Suprapubic skin (tissue), 4 donors: ENCODE data around the gene SHANK3. TPM values are rescaled to one million over a fixed set of nuclear protein-coding genes. Genes with fewer than 3 reads are reported as not detected.
A peak's percentile ranks its signal among the peaks of the same experiment; 100 is the strongest.

ENCODE experiments used
- DNase-seq, 2 donors: peaks; one replicate each; pipeline ENCODE4 v3.0.0-alpha.2; 2019; ENCODE audit warnings: low spot score in 2 of 2
- H3K27ac ChIP-seq: fragments of 200-600 bp; sonication (generic); one replicate; pipeline ENCODE4 v1.5.1; 2019
- H3K27me3 ChIP-seq: fragments of 200-600 bp; sonication (generic); one replicate; pipeline ENCODE4 v1.5.1; 2019
- H3K36me3 ChIP-seq: fragments of 200-600 bp; sonication (generic); one replicate; pipeline ENCODE4 v1.5.1; 2019
- H3K4me1 ChIP-seq: fragments of 200-600 bp; sonication (generic); one replicate; pipeline ENCODE4 v1.5.1; 2019
- H3K4me3 ChIP-seq: fragments of 200-600 bp; sonication (generic); one replicate; pipeline ENCODE4 v1.5.1; 2019; ENCODE audit warnings: mild to moderate bottlenecking
- H3K9me3 ChIP-seq: fragments of 200-600 bp; sonication (generic); one replicate; pipeline ENCODE4 v1.5.1; 2019
- EP300 ChIP-seq: sonication (generic); formaldehyde crosslinking; IDR thresholded peaks from one replicate; pipeline ENCODE4 v1.6.1; 2017; ENCODE audit warnings: antibody characterized with exemption
- POLR2A ChIP-seq, 2 donors: fragments of 450-650 bp; IDR thresholded peaks; one replicate each; pipeline ENCODE4 v1.6.1; 2017; ENCODE audit warnings: antibody characterized with exemption in 2 of 2, mild to moderate bottlenecking in 2 of 2, moderate library complexity in 2 of 2
- POLR2AphosphoS5 ChIP-seq, 3 donors: sonication (generic); formaldehyde crosslinking; IDR thresholded peaks; one replicate each; pipeline ENCODE4 v1.6.1; 2017; ENCODE audit warnings: antibody characterized with exemption in 3 of 3
- WGBS: methylation state at CpG from one replicate; pipeline ENCODE4 v1.1.5; 2018; 5-methylcytosine and 5-hydroxymethylcytosine counted together
- total RNA-seq, 4 donors: library from RNA; depleted of rRNA; stranded (reverse); fragments of >200 nt; gene quantifications; one replicate each; pipeline ENCODE4 v1.1.0, GENCODE V29; 2016
- TF ChIP-seq, protein P1 (sequence below), 2 donors: fragments of 200-600 bp in 1 of 2; fragments of 450-650 bp in 1 of 2; sonication (generic) in 1 of 2; IDR thresholded peaks; one replicate each; pipeline ENCODE4 v1.5.1; 2016 to 2019; ENCODE audit warnings: antibody characterized with exemption in 2 of 2, mild to moderate bottlenecking in 1 of 2, moderate library complexity in 1 of 2

Gene SHANK3
- total RNA-seq, 4 donors from 2014 or later, result 2.9 to 15.9 (median 9.5) TPM

- H3K4me1 ChIP-seq, result peaks cover 14% of the 10 kb centered on the region
- TF ChIP-seq, protein P1, sequence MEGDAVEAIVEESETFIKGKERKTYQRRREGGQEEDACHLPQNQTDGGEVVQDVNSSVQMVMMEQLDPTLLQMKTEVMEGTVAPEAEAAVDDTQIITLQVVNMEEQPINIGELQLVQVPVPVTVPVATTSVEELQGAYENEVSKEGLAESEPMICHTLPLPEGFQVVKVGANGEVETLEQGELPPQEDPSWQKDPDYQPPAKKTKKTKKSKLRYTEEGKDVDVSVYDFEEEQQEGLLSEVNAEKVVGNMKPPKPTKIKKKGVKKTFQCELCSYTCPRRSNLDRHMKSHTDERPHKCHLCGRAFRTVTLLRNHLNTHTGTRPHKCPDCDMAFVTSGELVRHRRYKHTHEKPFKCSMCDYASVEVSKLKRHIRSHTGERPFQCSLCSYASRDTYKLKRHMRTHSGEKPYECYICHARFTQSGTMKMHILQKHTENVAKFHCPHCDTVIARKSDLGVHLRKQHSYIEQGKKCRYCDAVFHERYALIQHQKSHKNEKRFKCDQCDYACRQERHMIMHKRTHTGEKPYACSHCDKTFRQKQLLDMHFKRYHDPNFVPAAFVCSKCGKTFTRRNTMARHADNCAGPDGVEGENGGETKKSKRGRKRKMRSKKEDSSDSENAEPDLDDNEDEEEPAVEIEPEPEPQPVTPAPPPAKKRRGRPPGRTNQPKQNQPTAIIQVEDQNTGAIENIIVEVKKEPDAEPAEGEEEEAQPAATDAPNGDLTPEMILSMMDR (IDR thresholded peaks at IDR 0.05), result no peak
- no peak for TF ChIP-seq POLR2A (IDR thresholded peaks at IDR 0.05)
- no peak for TF ChIP-seq POLR2AphosphoS5 (IDR thresholded peaks at IDR 0.05)
- no peak for TF ChIP-seq EP300
- H3K27me3 ChIP-seq, result peaks cover 24% of the 10 kb centered on the region
- no peaks in the 10 kb centered on the region for H3K9me3 ChIP-seq
- H3K36me3 ChIP-seq, result no peaks in the 10 kb centered on the region
- WGBS, result 62% methylated on average over 27 of the region's 40 CpGs
- no peak overlapping the region for H3K27ac ChIP-seq
- peak overlapping the region; percentile 44 for H3K4me3 ChIP-seq
- DNase-seq, result no peak
These were observed 47.2 kb downstream of the SHANK3 start for GRCh38 chr22:50719814-50720300.

- WGBS, result 70% methylated on average over 45 of the region's 132 CpGs
- TF ChIP-seq POLR2AphosphoS5 (IDR thresholded peaks at IDR 0.05) (no peak), POLR2A (IDR thresholded peaks at IDR 0.05) (no peak), EP300 (no peak)
- TF ChIP-seq, protein P1 (IDR thresholded peaks at IDR 0.05), result no peak
- Histone ChIP-seq H3K27ac (no peak overlapping the region), H3K9me3 (no peaks in the 10 kb centered on the region), H3K4me1 (peaks cover 14% of the 10 kb centered on the region), H3K4me3 (peak overlapping the region; percentile 44), H3K36me3 (no peaks in the 10 kb centered on the region), H3K27me3 (peaks cover 24% of the 10 kb centered on the region)
- DNase-seq, result no peak
These were observed 48.0 kb downstream of the SHANK3 start for GRCh38 chr22:50720301-50721256.

DNA sequence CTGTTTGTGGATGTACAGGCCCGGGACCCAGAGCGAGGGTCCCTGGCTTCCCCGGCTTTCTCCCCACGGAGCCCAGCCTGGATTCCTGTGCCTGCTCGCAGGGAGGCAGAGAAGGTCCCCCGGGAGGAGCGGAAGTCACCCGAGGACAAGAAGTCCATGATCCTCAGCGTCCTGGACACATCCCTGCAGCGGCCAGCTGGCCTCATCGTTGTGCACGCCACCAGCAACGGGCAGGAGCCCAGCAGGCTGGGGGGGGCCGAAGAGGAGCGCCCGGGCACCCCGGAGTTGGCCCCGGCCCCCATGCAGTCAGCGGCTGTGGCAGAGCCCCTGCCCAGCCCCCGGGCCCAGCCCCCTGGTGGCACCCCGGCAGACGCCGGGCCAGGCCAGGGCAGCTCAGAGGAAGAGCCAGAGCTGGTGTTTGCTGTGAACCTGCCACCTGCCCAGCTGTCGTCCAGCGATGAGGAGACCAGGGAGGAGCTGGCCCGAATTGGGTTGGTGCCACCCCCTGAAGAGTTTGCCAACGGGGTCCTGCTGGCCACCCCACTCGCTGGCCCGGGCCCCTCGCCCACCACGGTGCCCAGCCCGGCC, 48.7 kb downstream of the SHANK3 start:
- TF ChIP-seq, protein P1 (IDR thresholded peaks at IDR 0.05), result no peak
- no peak for TF ChIP-seq POLR2A (IDR thresholded peaks at IDR 0.05)
- no peak for TF ChIP-seq POLR2AphosphoS5 (IDR thresholded peaks at IDR 0.05)
- no peak for TF ChIP-seq EP300
- H3K4me3 ChIP-seq, result no peak overlapping the region
- DNase-seq, result no peak
- H3K4me1 ChIP-seq, result peaks cover 14% of the 10 kb centered on the region
- no peaks in the 10 kb centered on the region for H3K36me3 ChIP-seq
- H3K27ac ChIP-seq, result no peak overlapping the region
- WGBS, result 98% methylated on average over 12 of the region's 32 CpGs
- peaks cover 24% of the 10 kb centered on the region for H3K27me3 ChIP-seq
- no peaks in the 10 kb centered on the region for H3K9me3 ChIP-seq

GRCh38 chr22:50722048-50722701, 49.6 kb downstream of the SHANK3 start:
- H3K4me3 ChIP-seq, result no peak overlapping the region
- no peak for DNase-seq
- no peak overlapping the region for H3K27ac ChIP-seq
- peaks cover 14% of the 10 kb centered on the region for H3K4me1 ChIP-seq
- 92% methylated on average over 33 of the region's 33 CpGs for WGBS
- H3K27me3 ChIP-seq, result peaks cover 24% of the 10 kb centered on the region
- no peak for TF ChIP-seq POLR2AphosphoS5 (IDR thresholded peaks at IDR 0.05)
- TF ChIP-seq, protein P1 (IDR thresholded peaks at IDR 0.05), result no peak
- no peak for TF ChIP-seq EP300
- TF ChIP-seq POLR2A (IDR thresholded peaks at IDR 0.05), result no peak
- H3K9me3 ChIP-seq, result no peaks in the 10 kb centered on the region
- H3K36me3 ChIP-seq, result no peaks in the 10 kb centered on the region

Other genes with a start within 250 kb of the SHANK3 start
- gene SBF1, start 197.8 kb upstream of the SHANK3 start, total RNA-seq, result 100 to 1,000 TPM in 3 of 4 donors, 10 to 100 TPM in 1; 92.5 to 137 (median 115) TPM
- 1 to 10 TPM in 1 of 4 donors, under 1 TPM in 2, not detected in 1; 0.24 to 2.7 (median 0.30) TPM for gene ADM2, start 191.3 kb upstream of the SHANK3 start, total RNA-seq
- not detected for gene MIOX, start 186.0 kb upstream of the SHANK3 start, total RNA-seq
- gene LMF2, start 165.1 kb upstream of the SHANK3 start, total RNA-seq, result 10 to 100 TPM; 28.9 to 65.6 (median 44.7) TPM
- gene NCAPH2, start 164.6 kb upstream of the SHANK3 start, total RNA-seq, result 10 to 100 TPM; 39.6 to 51.9 (median 50.0) TPM
- 1 to 10 TPM in 3 of 4 donors, not detected in 1; 1.7 to 7.9 (median 4.7) TPM for gene SCO2, start 147.2 kb upstream of the SHANK3 start, total RNA-seq
- gene TYMP, start 142.8 kb upstream of the SHANK3 start, total RNA-seq, result 10 to 100 TPM; 23.6 to 46.9 (median 30.8) TPM
- under 1 TPM in 1 of 4 donors, not detected in 3; 0.26 TPM for gene KLHDC7B, start 126.9 kb upstream of the SHANK3 start, total RNA-seq
- not detected for gene SYCE3, start 109.9 kb upstream of the SHANK3 start, total RNA-seq
- 10 to 100 TPM; 12.7 to 46.6 (median 19.2) TPM for gene CPT1B, start 94.4 kb upstream of the SHANK3 start, total RNA-seq
- 10 to 100 TPM; 43.0 to 86.5 (median 73.0) TPM for gene CHKB, start 90.0 kb upstream of the SHANK3 start, total RNA-seq
- 1 to 10 TPM; 2.6 to 4.4 (median 3.7) TPM for gene MAPK8IP2, start 72.0 kb upstream of the SHANK3 start, total RNA-seq
- gene ARSA, start 44.7 kb upstream of the SHANK3 start, total RNA-seq, result 10 to 100 TPM; 37.0 to 51.3 (median 42.2) TPM
- not detected for gene ACR, start 65.4 kb downstream of the SHANK3 start, total RNA-seq
- gene RABL2B, start 110.8 kb downstream of the SHANK3 start, total RNA-seq, result 10 to 100 TPM; 16.6 to 28.4 (median 24.8) TPM